Keratinocyte (primary cell): ENCODE measurements around the gene ZNF208.

Experiments used
- EZH2 ChIP-seq: IDR thresholded peaks from one replicate; pipeline ENCODE4 v1.6.1; 2012; ENCODE audit warnings: inconsistent platforms, mild to moderate bottlenecking, low read length, moderate library complexity
- TF ChIP-seq, protein P1 (sequence below), 3 experiments: IDR thresholded peaks in 1 of 3; conservative IDR thresholded peaks in 1 of 3; optimal IDR thresholded peaks in 1 of 3; 2 replicates in 2 of 3; 3 replicates in 1 of 3; pipeline versions ENCODE3 to v1.5.1; 2011; ENCODE audit warnings: low read length in 3 of 3, mild to moderate bottlenecking in 3 of 3, moderate library complexity in 2 of 3, control low read depth in 1 of 3, inconsistent platforms in 1 of 3; ENCODE audit not compliant: insufficient read depth in 2 of 3; ENCODE audit errors: extremely low read depth in 1 of 3

DNA sequence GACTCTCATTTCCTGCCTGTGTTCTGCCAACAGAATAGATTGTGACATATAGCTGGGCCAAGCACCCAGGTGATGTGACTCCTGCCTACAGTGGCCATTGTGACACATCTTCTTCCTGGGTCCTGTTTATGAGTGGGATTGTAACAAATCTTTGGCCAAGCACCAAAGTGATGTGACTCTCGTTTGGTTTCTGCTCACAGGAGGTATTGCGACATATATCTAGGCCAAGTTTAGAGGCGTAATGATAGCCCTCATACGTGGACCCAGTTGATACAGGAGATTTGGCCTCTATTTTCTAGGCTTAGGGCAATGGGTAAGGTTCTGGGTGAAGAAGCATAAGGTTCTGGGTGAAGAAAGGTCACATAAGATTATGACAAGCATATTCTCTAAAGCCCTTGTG, 76.2 kb downstream of the ZNF208 start:
- TF ChIP-seq, protein P1, sequence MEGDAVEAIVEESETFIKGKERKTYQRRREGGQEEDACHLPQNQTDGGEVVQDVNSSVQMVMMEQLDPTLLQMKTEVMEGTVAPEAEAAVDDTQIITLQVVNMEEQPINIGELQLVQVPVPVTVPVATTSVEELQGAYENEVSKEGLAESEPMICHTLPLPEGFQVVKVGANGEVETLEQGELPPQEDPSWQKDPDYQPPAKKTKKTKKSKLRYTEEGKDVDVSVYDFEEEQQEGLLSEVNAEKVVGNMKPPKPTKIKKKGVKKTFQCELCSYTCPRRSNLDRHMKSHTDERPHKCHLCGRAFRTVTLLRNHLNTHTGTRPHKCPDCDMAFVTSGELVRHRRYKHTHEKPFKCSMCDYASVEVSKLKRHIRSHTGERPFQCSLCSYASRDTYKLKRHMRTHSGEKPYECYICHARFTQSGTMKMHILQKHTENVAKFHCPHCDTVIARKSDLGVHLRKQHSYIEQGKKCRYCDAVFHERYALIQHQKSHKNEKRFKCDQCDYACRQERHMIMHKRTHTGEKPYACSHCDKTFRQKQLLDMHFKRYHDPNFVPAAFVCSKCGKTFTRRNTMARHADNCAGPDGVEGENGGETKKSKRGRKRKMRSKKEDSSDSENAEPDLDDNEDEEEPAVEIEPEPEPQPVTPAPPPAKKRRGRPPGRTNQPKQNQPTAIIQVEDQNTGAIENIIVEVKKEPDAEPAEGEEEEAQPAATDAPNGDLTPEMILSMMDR (optimal IDR thresholded peaks at IDR 0.05 in 1 of 3, IDR thresholded peaks at IDR 0.05 in 1 of 3, conservative IDR thresholded peaks at IDR 0.05 in 1 of 3; ENCODE audit: extremely low read depth in 1 of 3, insufficient read depth in 2 of 3, low read length in 3 of 3) = no peak
- no peak for TF ChIP-seq EZH2
